Sigmoid colon (tissue), 4 donors: Measurements from ENCODE around the gene KRT6C.

Experiments used
- POLR2A ChIP-seq, 2 donors: fragments of 450-650 bp; IDR thresholded peaks; one replicate each; pipeline ENCODE4 v1.6.1; 2016; ENCODE audit warnings: antibody characterized with exemption in 2 of 2, mild to moderate bottlenecking in 2 of 2, moderate library complexity in 2 of 2
- POLR2AphosphoS5 ChIP-seq, 4 donors: sonication (generic); formaldehyde crosslinking; IDR thresholded peaks; one replicate each; pipeline ENCODE4 v1.6.1; 2017; ENCODE audit warnings: antibody characterized with exemption in 4 of 4
- TF ChIP-seq, protein P1 (sequence below), 4 experiments: fragments of 450-650 bp in 3 of 4; fragments of 200-600 bp in 1 of 4; IDR thresholded peaks; one replicate each; pipeline ENCODE4 v1.5.1; 2016 to 2019; ENCODE audit warnings: antibody characterized with exemption in 4 of 4, mild to moderate bottlenecking in 3 of 4, moderate library complexity in 2 of 4

DNA sequence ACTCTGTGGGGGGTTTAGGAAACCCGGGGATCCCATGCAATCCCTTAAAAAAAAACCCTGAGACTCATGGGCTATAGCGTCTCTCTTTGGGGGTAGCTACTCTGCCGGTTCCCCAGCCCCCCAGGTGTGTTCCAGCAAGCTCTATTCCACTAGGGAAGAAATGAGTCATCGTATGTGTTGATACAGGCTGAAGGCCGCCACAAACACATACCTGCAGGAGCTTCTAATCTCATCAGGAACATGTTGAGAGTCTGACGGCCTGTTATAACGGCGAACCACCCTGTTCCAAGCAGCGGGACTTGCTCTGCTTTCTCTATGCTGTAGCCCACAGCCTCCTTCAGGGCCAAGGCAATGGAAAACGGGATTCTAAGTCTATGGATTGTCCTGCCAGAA is 47.6 kb upstream of the KRT6C start:
- TF ChIP-seq, protein P1, sequence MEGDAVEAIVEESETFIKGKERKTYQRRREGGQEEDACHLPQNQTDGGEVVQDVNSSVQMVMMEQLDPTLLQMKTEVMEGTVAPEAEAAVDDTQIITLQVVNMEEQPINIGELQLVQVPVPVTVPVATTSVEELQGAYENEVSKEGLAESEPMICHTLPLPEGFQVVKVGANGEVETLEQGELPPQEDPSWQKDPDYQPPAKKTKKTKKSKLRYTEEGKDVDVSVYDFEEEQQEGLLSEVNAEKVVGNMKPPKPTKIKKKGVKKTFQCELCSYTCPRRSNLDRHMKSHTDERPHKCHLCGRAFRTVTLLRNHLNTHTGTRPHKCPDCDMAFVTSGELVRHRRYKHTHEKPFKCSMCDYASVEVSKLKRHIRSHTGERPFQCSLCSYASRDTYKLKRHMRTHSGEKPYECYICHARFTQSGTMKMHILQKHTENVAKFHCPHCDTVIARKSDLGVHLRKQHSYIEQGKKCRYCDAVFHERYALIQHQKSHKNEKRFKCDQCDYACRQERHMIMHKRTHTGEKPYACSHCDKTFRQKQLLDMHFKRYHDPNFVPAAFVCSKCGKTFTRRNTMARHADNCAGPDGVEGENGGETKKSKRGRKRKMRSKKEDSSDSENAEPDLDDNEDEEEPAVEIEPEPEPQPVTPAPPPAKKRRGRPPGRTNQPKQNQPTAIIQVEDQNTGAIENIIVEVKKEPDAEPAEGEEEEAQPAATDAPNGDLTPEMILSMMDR (IDR thresholded peaks at IDR 0.05) = no peak
- TF ChIP-seq POLR2A (IDR thresholded peaks at IDR 0.05) = no peak
- no peak for TF ChIP-seq POLR2AphosphoS5 (IDR thresholded peaks at IDR 0.05)
